CD14-positive monocyte (primary cell): ENCODE measurements around the gene GLTP. TPM values are rescaled to one million over a fixed set of nuclear protein-coding genes. Genes with fewer than 3 reads are reported as not detected.

Source experiments
- DNase-seq, 3 donors: peaks; one replicate each; pipeline ENCODE4 v3.0.0-alpha.2; 2011 to 2022
- H2AFZ ChIP-seq: 2 replicates; pipeline ENCODE4 v1.6.0; 2012; ENCODE audit warnings: mild to moderate bottlenecking, low read depth, low read length, inconsistent platforms; ENCODE audit not compliant: insufficient read depth, poor library complexity, severe bottlenecking
- H3K27ac ChIP-seq, 2 donors: 1 replicate in 1 of 2; 2 replicates in 1 of 2; pipeline ENCODE4 v1.5.1; 2012 to 2013; ENCODE audit warnings: low read length in 2 of 2, control low read depth in 1 of 2, inconsistent platforms in 1 of 2, low read depth in 1 of 2, mild to moderate bottlenecking in 1 of 2
- H3K27me3 ChIP-seq, 2 donors: one replicate each; pipeline versions ENCODE4 v1.6.0 to v1.6.1; 2011 to 2013; ENCODE audit warnings: low read length in 2 of 2; ENCODE audit not compliant: control insufficient read depth in 2 of 2, insufficient read depth in 2 of 2
- H3K36me3 ChIP-seq, 2 donors: replicated peaks in 1 of 2; 1 replicate in 1 of 2; 2 replicates in 1 of 2; pipeline versions ENCODE4 v1.5.1 to v1.6.1; 2012 to 2013; ENCODE audit warnings: low read length in 2 of 2, control low read depth in 1 of 2, inconsistent platforms in 1 of 2, mild to moderate bottlenecking in 1 of 2; ENCODE audit not compliant: insufficient read depth in 2 of 2, control insufficient read depth in 1 of 2
- H3K4me1 ChIP-seq, 2 donors: 1 replicate in 1 of 2; 2 replicates in 1 of 2; pipeline versions ENCODE4 v1.5.1 to v1.6.1; 2012 to 2013; ENCODE audit warnings: low read length in 2 of 2, control low read depth in 1 of 2, inconsistent platforms in 1 of 2, mild to moderate bottlenecking in 1 of 2, moderate library complexity in 1 of 2; ENCODE audit not compliant: insufficient read depth in 2 of 2, control insufficient read depth in 1 of 2
- H3K4me2 ChIP-seq: replicated peaks from 2 replicates; pipeline ENCODE3; 2012; ENCODE audit warnings: low read length, moderate library complexity, mild to moderate bottlenecking; ENCODE audit not compliant: poor library complexity, severe bottlenecking; ENCODE audit errors: extremely low read depth
- H3K4me3 ChIP-seq, 3 experiments: fragments of 200-600 bp in 1 of 3; sonication (generic) in 1 of 3; replicated peaks in 1 of 3; 1 replicate in 2 of 3; 2 replicates in 1 of 3; pipeline ENCODE4 v1.5.1; 2011 to 2013; ENCODE audit warnings: low read length in 3 of 3, mild to moderate bottlenecking in 3 of 3, control low read depth in 2 of 3, low read depth in 2 of 3, inconsistent platforms in 1 of 3, moderate library complexity in 1 of 3
- H3K79me2 ChIP-seq: 2 replicates; pipeline ENCODE4 v1.6.0; 2012; ENCODE audit warnings: mild to moderate bottlenecking, control low read depth, inconsistent platforms, low read length, moderate library complexity; ENCODE audit not compliant: insufficient read depth
- H3K9ac ChIP-seq: 2 replicates; pipeline ENCODE4 v1.6.0; 2017; ENCODE audit warnings: low read length, mild to moderate bottlenecking; ENCODE audit not compliant: insufficient read depth, poor library complexity, severe bottlenecking
- H3K9me3 ChIP-seq, 2 donors: replicated peaks in 1 of 2; 1 replicate in 1 of 2; 2 replicates in 1 of 2; pipeline versions ENCODE4 v1.5.1 to v1.6.1; 2012 to 2013; ENCODE audit warnings: low read length in 2 of 2, control low read depth in 1 of 2; ENCODE audit not compliant: control insufficient read depth in 1 of 2, insufficient read depth in 1 of 2
- H4K20me1 ChIP-seq: 2 replicates; pipeline ENCODE4 v1.6.0; 2012; ENCODE audit warnings: mild to moderate bottlenecking, low read length, control low read depth, moderate library complexity; ENCODE audit not compliant: insufficient read depth
- H3K27ac Mint-ChIP-seq, 7 donors: one replicate each; pipeline ENCODE4 v1.8.0; 2020; ENCODE audit warnings: mild to moderate bottlenecking in 7 of 7, mixed read lengths in 7 of 7, moderate library complexity in 6 of 7, inconsistent platforms in 2 of 7
- H3K27me3 Mint-ChIP-seq, 3 donors: one replicate each; pipeline ENCODE4 v1.8.0; 2021 to 2022; ENCODE audit warnings: low read depth in 3 of 3, mild to moderate bottlenecking in 3 of 3, mixed read lengths in 3 of 3, moderate library complexity in 3 of 3, inconsistent platforms in 1 of 3
- H3K36me3 Mint-ChIP-seq, 2 donors: one replicate each; pipeline ENCODE4 v1.8.0; 2020; ENCODE audit warnings: mixed read lengths in 2 of 2, inconsistent platforms in 1 of 2, mild to moderate bottlenecking in 1 of 2
- H3K4me1 Mint-ChIP-seq: one replicate; pipeline ENCODE4 v1.8.0; 2020; ENCODE audit warnings: mild to moderate bottlenecking, mixed read lengths
- H3K4me3 Mint-ChIP-seq, 2 donors: one replicate each; pipeline ENCODE4 v1.8.0; 2020; ENCODE audit warnings: mild to moderate bottlenecking in 2 of 2, mixed read lengths in 2 of 2, moderate library complexity in 1 of 2
- H3K9me3 Mint-ChIP-seq, 7 donors: one replicate each; pipeline ENCODE4 v1.8.0; 2020 to 2022; ENCODE audit warnings: mixed read lengths in 7 of 7, mild to moderate bottlenecking in 6 of 7, moderate library complexity in 6 of 7, inconsistent platforms in 2 of 7
- WGBS: methylation state at CpG from one replicate; pipeline ENCODE4 v1.1.5; 2013; ENCODE audit warnings: missing lambda C conversion rate; ENCODE audit not compliant: insufficient coverage; 5-methylcytosine and 5-hydroxymethylcytosine counted together
- intact Hi-C, 2 donors: fragments of 100-400 bp; cut with micrococcal nuclease; formaldehyde crosslinking; loops; one replicate each; pipeline versions ENCODE4 v1.15.0 to v1.15.1; 2023
- polyA plus RNA-seq, 3 donors: library from polyadenylated mRNA; depleted of rRNA in 1 of 3; unstranded in 2 of 3; stranded (reverse) in 1 of 3; fragments of 300-500 nt in 2 of 3; fragments of >200 nt in 1 of 3; fragmentation: Illumina TruSeq in 2 of 3; gene quantifications; 1 replicate in 2 of 3; 2 replicates in 1 of 3; pipeline ENCODE4 v1.2.3, GENCODE V29; 2012 to 2021
- TF ChIP-seq, protein P1 (sequence below): fragments of 200-600 bp; IDR thresholded peaks from one replicate; pipeline ENCODE4 v1.8.0; 2022; ENCODE audit warnings: antibody characterized with exemption, mild to moderate bottlenecking

GLTP gene
- polyA plus RNA-seq, 3 donors: 46.2 to 65.9 (median 51.7) TPM

DNA sequence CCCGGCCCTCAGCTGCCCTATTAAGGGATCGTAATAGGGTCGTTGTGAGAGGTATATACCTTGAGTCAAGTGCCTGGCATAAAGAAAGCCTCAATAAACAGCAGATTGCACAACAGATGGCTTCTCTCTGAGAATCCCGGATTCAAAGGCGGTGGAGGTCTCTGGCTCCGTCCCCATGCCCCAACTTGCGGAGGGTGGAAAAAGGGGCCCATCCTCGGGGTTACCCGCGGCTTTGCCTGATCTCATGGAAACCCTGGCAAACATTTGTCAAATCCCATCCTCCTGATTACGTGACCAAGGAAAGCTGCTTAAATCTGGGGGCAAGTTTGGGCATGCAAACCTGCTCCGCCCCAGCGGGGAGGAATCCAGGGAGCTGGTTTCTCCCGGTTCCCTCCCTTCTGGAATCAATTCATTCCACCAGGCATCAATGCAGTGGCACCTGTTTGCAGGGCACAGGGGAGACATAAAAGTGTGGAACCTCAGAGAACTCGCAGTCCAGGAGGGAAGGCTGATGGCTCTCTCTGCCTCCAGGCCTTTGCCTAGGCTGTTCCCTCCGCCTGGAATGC, 59.4 kb downstream of the GLTP start:
- 95% methylated on average over 14 of the region's 16 CpGs for WGBS
- H3K9me3 ChIP-seq: no peaks in the 10 kb centered on the region
- TF ChIP-seq, protein P1, sequence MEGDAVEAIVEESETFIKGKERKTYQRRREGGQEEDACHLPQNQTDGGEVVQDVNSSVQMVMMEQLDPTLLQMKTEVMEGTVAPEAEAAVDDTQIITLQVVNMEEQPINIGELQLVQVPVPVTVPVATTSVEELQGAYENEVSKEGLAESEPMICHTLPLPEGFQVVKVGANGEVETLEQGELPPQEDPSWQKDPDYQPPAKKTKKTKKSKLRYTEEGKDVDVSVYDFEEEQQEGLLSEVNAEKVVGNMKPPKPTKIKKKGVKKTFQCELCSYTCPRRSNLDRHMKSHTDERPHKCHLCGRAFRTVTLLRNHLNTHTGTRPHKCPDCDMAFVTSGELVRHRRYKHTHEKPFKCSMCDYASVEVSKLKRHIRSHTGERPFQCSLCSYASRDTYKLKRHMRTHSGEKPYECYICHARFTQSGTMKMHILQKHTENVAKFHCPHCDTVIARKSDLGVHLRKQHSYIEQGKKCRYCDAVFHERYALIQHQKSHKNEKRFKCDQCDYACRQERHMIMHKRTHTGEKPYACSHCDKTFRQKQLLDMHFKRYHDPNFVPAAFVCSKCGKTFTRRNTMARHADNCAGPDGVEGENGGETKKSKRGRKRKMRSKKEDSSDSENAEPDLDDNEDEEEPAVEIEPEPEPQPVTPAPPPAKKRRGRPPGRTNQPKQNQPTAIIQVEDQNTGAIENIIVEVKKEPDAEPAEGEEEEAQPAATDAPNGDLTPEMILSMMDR: no peak
- H3K9ac ChIP-seq: no peak overlapping the region
- peaks cover 0 to 4% of the 10 kb centered on the region in 2 donors for H3K36me3 Mint-ChIP-seq
- H3K27ac ChIP-seq: no peak overlapping the region
- DNase-seq: no peak
- no peaks in the 10 kb centered on the region for H4K20me1 ChIP-seq
- H3K27me3 ChIP-seq: no peaks in the 10 kb centered on the region
- intact Hi-C loops: no loop called here
- H3K9me3 Mint-ChIP-seq: no peaks in the 10 kb centered on the region
- H3K4me3 ChIP-seq: no peak overlapping the region
- H3K4me3 Mint-ChIP-seq: no peak overlapping the region
- H3K4me1 ChIP-seq: peaks cover 24 to 27% of the 10 kb centered on the region in 2 donors
- peak overlapping the region in 3 of 7 donors; percentile 30 to 76 (median 50) for H3K27ac Mint-ChIP-seq
- H3K4me1 Mint-ChIP-seq: peaks cover 38% of the 10 kb centered on the region
- H3K27me3 Mint-ChIP-seq: peaks cover 5 to 10% (median 10%) of the 10 kb centered on the region in 3 donors
- no peaks in the 10 kb centered on the region for H3K36me3 ChIP-seq
- H3K79me2 ChIP-seq: no peaks in the 10 kb centered on the region
- H2AFZ ChIP-seq: no peak overlapping the region
- no peak overlapping the region for H3K4me2 ChIP-seq

DNA sequence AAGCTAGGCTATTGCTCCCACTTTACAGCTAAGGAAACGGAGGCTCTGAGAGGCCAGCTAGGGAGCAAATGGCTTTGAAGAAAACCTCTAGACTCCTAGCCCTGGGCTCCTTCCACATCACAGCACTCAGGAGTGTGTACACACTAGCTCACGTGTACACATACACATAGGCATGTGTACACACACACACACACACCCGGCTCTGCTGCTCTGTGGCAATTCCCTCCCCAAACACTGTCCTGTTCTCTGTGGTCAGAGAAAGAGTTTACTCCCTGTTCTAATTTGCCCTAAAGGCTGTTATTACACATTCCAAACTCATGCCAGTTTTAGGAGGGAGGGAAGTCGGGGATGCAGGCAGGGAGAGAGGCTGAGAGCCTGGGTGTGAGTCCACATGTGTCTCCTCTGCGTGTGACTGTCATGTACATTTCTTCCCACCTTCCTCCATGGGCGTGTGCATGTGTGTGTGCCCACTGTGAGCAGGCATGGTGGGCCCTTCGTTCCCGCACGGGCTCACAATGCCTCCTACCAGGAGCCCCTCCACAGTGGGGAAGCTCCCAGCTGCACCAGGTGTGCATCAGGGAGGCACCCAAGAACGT, 61.3 kb downstream of the GLTP start:
- peaks cover 29% of the 10 kb centered on the region in 2 donors for H3K4me1 ChIP-seq
- WGBS: 94% methylated on average over 6 of the region's 10 CpGs
- no peaks in the 10 kb centered on the region for H3K9me3 ChIP-seq
- Mint-ChIP-seq H3K4me1 (peaks cover 35% of the 10 kb centered on the region), H3K4me3 (no peak overlapping the region), H3K27me3 (peaks cover 7 to 10% (median 10%) of the 10 kb centered on the region in 3 donors), H3K36me3 (peaks cover 0 to 4% of the 10 kb centered on the region in 2 donors), H3K27ac (peak overlapping the region in 2 of 7 donors; percentile 61 to 73), H3K9me3 (no peaks in the 10 kb centered on the region)
- no peaks in the 10 kb centered on the region for H4K20me1 ChIP-seq
- no peak overlapping the region for H3K4me2 ChIP-seq
- no peak overlapping the region for H3K27ac ChIP-seq
- no peak overlapping the region for H2AFZ ChIP-seq
- no peaks in the 10 kb centered on the region for H3K27me3 ChIP-seq
- H3K4me3 ChIP-seq: no peak overlapping the region
- intact Hi-C loops: no loop called here
- H3K36me3 ChIP-seq: no peaks in the 10 kb centered on the region
- no peak overlapping the region for H3K9ac ChIP-seq
- no peaks in the 10 kb centered on the region for H3K79me2 ChIP-seq
- TF ChIP-seq, protein P1: no peak
- no peak for DNase-seq
